GM19240 (cell line): ENCODE measurements around the gene FAM193B.

Experiments used
- DNase-seq: peaks from one replicate; pipeline ENCODE4 v3.0.0; 2011; ENCODE audit warnings: low spot score; ENCODE audit not compliant: insufficient read length

FAM193B gene

DNA sequence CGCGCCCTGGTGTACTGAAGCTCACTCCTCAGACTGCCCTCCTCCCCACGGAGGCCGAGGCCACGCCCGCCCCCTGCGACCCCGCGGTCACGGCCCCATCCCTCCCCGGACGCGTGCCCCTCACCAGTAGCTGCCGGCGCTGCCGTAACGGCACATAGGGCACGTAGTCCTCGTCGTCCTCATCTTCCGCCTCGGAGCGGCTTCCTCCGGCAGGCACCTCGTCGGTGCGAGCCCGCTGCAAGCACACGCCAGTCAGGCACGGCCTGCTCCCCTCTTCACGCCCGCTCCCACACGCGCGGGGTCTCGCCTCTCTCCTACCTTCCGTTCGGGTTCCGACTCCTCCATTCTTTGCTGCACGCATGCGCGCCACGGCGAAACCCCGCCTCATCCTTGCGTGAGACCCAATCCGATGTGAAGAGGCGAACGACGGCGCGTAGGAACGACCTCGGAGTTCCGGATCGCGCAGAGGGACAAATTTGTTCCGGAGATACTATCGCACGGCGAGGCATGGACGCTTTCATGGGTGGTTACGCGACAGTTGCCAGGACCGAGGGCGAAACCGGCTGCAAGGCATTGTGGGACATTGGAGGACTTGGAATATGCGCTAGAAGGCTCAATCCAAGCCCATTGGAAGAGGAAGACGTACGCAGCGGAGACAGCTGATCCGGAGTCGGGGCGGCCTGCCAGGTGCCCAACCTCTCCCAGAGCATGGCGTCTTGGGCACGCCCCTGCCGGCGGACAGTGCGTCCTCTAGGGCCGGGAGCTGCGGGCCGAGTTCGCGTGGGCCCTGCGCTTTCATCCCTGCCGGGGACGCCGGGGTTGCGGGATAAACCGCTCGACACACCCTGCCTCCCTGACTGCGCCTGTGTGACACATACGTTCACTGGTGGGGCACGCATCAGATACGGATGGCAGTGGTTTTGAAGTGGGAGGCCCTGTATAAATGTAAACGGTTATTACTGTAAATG is 37.5 kb downstream of the FAM193B start, which contains the start of gene DDX41:
Gene DDX41 (minus strand): TSS at position 361 of the 968 bp plus-strand sequence. CDS start 16 bp downstream, at position 345.
- peak; percentile 100 for DNase-seq

- no peak for DNase-seq
These were observed 38.8 kb downstream of the FAM193B start for GRCh38 chr5:177515580-177515979.

DNA sequence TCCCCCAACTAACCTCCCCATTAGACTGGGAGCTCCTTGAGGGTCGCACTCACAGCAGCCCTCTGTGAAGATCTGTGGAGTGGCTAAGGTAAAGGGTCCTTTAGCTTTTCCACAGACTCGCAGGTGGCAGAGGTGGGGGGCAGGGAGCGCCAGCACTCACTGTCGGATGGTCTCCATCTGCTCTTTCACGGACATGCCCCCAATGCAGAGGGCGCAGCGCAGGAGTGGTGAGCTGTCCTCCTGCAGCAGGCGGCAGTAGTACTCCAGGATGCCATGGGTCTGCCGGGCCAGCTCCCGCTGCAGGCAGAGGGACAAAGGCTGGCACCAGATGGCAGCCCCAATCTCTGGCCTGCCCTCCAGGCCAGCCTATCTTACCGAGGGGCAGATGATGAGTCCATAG is 39.8 kb downstream of the FAM193B start:
- DNase-seq: no peak

DNA sequence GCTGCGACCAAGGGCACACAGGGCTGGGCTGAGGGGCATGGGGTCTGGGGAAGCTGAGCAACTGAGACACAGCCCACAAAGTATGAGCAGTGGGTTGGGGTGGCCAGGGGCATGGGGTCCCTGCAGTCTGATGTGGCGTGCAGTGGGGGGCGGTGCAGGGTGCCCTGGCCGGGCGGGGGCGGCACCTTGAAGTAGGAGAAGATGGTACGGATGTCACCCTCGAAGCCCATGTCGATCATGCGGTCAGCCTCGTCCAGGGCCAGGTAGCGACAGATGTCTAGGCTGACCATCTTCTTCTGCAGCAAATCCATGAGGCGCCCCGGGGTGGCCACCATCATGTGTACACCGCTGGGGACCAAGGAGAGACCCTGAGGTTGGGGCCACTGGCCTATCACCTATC is 40.9 kb downstream of the FAM193B start:
- no peak for DNase-seq

DNA sequence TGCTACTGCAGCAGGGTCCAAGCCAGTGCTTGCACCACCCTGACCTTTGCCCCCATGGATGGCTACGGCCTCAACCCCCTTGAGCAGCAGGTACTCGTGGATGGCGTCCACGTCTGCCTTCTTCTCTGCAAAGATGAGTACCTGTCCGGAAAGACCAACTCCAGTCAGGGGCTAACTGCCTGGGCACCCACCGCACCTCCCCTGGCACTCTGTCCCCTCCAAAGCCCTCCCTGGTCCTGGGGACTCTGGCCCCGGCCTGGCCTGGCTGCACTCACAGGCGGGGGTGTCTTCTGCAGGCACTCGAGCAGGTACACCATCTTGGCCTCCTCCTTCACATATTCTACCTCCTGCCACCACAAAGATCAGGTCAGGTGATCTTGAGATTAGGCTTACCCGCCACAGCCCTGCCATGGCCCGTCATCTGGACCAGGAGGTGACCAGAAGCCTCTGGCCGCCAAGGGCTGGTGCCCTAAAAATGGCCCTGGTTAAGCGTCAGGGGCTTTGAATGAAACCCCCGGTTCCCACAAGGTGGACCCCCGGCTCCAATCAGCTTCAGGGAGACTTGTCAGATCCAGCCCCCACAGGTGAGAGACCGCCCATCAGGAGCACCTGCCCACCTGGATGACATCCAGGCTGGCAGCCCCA is 41.5 kb downstream of the FAM193B start:
- no peak for DNase-seq

GRCh38 chr5:177511796-177512675 is 42.3 kb downstream of the FAM193B start:
- no peak for DNase-seq

DNA sequence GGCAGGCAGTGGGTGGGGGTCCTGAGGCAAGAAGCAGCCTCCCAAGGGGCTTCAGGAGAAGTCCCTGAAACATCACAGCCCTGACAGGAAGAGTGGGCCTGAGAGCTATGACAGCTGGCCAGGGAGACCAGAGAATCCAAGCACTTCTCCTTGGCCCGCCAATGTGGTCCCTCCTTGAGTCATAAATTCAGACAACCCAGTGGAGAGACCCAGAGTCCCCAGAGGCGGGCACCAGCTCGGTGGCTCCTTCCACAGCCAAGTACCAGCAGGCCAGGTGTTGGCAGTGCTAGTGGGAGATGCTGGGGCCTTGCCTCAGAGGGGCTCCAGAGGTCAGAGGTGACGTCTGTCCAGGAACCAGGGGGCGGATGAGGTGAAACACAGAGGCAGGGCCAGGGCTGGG is 43.2 kb downstream of the FAM193B start:
- no peak for DNase-seq

- DNase-seq: no peak
These were observed 43.8 kb downstream of the FAM193B start for GRCh38 chr5:177510567-177511053.

DNA sequence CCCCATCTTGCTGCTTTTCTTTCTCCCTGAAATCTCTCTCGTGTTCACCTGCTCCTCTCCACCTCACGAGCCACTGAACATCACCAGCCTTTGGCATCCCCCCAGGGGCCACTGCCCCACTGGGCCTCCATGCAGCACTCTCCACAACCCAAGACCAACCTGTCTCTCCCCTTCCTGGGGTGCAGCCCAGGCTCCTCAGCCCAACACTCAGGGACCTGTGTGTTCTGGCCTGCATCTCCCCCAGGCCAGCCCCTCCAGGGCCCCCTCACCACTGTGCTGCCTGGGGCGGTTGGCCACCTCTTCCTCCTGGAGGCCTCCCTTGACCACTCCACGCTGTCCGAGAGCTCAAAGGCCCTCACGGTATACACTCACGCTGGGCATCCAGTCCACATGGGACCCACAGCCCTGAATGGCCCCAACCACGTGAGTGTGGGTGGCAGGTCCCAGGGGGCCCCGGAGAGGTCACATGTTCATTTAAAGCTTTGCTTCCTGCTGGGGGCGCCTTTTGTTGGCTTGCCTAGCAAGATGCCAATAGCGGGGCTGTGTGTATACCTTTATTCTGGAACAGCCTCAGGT is 44.3 kb downstream of the FAM193B start:
- no peak for DNase-seq

- no peak for DNase-seq
These were observed 44.9 kb downstream of the FAM193B start, which contains the start of gene DOK3 for GRCh38 chr5:177509381-177509951. TSS of gene DOK3 (minus strand) at chr5:177509826. CDS start at chr5:177509540, 286 bp downstream.

GRCh38 chr5:177508837-177509236 is 45.5 kb downstream of the FAM193B start:
- DNase-seq: no peak

DNA sequence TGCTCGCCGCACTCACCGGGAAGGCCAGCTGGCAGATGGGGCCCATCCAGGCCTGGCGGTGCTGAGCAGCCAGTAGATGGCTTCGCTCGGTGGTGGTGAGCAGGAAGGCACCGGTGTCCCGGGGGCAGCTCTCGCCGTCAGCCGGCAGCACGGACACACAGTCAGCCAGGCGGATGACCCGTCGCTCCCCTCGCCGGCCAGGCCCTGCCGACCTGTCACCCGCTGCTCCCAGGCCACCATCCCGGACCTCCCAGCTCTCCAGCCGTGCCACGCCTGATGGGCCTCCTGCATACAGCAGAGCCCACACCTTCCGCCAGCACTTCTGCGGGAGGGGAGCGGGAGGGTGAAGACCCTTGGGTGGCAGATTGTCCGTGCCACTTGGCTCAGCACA is 46.1 kb downstream of the FAM193B start:
- DNase-seq: no peak

DNA sequence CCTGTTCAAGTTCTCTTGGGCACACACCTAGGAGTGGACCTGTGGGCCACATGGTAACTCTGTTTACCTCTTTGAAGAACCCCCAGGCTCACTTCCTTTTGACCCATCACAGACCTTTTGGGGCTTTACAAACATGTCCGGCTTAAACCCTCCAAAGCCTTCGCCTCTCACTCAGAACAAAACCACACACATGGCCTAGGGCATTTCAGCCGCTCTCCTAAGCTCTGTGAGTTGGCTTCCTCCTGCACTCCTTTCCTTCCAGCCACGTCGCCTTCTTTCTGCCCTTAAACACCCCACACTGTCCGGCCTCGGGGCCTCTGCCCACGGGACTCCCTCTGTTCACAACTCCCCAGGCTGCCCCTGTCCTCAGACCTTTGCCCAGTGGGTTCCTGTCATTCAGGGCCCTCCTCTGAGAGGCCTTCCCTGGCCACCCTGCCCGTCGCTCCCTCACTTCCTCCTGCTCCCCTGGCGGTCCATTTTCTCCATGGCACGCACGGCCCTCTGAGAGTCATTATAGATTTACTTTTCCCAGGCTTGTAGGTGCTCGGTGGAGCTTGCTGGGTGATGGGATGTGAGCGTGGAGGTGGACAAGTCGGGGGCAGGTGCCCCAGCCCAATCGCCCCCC is 46.7 kb downstream of the FAM193B start:
- DNase-seq: no peak

GRCh38 chr5:177507165-177507564 is 47.2 kb downstream of the FAM193B start:
- no peak for DNase-seq

GRCh38 chr5:177505075-177505474 is 49.3 kb downstream of the FAM193B start:
- no peak for DNase-seq

DNA sequence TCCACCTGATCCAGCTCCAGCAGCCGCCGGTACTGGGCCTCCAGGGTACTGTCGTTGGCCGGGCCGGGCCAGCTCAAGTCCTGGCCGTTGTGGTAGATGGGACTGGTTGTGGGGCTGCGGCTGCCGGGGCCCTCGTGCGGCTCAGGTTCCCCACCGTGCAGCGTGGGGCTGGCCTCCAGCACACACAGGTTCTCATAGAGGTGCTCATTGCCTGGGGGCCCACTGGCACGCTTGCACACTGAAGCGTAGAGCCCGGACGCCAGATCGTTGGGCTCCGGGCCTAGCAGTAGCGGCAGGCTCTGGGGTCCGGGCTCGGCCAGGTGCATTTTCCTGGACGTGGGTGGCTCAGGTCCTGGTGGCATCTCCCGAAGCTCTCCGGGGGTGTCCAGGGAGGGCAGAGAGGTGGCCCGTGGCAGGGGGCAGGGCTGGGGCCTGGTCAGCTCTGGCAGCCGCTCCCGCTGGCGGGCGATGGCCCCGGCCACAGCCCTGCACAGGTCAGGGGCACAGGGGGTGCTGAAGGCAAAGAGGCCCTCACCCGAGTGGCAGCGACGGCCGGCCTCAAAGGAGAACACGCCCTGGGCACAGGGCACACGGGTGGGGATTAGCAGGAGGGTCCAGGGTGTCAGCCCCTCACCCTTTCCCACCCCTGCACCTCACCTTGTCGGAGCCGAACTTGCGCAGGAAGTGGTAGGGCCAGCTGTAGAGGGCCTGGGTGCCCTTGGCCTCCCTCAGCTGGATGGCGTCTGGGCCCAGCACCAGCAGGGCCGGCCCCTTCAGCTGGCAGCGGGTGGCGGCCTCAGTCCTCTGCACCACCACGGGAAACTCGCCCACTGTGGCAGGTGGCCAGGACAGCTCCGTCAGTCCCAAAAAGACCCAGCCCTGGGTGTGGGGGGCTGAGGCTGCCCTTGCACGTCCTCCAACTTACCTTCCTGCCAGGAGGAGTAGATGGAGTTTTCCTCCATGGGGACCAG is 50.0 kb downstream of the FAM193B start:
- no peak for DNase-seq

DNA sequence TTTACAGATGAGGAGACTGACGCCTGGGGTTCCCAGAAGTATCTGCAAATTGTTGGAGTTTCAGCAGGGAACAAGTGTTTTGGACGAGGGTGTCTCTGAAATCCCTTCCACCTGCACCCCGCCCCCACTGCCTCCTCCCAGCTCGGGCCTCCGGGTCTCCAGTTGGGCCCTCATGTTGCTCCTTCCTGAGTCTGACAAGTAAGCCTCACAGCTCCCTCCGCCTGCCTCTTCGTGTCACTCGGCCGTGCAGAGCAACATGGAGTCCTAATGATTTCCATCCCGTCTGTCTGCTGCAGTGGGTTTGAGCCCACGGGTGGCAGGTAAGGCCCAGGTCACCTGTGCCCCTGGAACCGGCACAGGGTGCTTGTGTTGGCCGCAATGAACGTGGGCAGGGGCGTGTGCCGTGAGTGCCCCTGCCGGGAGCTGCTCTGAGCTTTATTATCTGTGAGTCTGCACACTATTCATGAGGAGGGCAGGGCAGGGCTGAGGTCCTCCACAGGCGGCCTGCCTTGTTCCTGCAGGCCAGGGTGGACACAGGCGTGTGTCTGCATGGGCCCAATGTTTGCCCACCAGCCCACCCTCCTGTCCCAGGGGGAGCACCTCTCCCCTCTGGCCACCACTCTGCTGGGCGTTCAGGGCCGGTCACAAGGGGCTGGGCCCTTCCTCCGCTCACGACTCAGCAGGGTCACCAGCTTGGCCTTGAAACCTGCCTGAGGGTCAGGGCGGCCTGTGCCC is 50.8 kb downstream of the FAM193B start:
- no peak for DNase-seq

- no peak for DNase-seq
These were observed 51.5 kb downstream of the FAM193B start for GRCh38 chr5:177502886-177503285.
